Activated CD4-positive, alpha-beta T cell treated with anti-CD3 and anti-CD28 coated beads, Interleukin-2, amount 50 U/mL, for 1 hour (primary cell): ENCODE results near the gene HSPBP1.
A peak's percentile ranks its signal among the peaks of the same experiment; 100 is the strongest.

ENCODE experiments used
- DNase-seq: peaks from one replicate; pipeline ENCODE4 v3.0.0-alpha.2; 2020

Gene HSPBP1

GRCh38 chr19:55273978-55274707 is 5.8 kb downstream of the HSPBP1 start:
- DNase-seq: no peak

- no peak for DNase-seq
Observed at GRCh38 chr19:55272142-55272541, 7.8 kb downstream of the HSPBP1 start.

DNA sequence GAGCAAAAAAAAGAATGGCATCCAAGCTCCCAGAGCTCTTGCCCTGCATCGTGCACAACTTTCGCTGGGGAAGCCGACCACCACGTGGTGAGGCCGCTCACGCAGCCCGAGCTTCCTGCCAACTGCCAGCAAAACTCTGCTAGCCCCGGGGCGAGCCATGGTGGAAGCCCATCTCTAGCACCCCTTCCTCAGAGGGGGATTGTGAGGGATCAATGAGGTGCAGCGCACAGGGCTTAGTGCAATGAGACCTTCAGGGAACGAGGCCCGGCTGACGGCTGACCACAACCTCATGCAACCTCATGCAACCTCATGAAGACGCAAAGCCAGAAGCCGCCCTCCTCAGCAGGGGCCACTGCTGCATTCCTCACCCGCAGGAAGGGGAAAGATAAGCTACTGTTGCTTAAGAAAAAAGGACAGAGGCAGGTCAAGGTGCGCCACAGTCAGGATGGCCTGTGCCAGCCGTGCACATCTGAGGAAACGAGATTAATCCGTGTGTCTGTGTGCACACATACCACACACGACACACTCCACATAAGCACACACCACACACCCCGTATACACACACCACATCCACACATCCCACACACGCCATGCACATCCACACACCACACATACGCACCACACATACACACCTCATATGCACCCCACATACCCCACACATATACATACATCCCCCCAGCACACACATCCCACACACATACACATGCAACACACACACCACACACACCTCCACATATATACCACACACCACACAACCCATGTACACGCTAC is 9.6 kb downstream of the HSPBP1 start:
- no peak for DNase-seq

DNA sequence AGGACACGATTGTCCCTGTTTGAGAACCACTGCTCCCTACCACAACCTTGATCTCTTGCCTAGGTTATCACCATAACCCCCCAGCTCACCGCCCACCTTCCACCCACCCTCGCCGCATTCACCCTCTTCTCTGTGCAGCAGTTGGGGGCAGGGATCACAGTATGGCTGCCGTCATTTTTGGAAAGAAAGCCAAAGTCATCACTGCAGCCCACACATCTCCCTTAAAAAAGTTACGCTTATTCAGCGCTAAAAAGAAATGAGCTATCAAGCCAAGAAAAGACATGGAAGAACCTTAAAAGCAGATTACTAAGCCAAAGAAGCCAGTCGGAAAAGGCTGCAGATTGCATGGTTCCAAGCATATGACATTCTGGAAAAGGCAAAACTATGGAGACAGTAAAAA is 10.6 kb downstream of the HSPBP1 start:
- DNase-seq: no peak

DNA sequence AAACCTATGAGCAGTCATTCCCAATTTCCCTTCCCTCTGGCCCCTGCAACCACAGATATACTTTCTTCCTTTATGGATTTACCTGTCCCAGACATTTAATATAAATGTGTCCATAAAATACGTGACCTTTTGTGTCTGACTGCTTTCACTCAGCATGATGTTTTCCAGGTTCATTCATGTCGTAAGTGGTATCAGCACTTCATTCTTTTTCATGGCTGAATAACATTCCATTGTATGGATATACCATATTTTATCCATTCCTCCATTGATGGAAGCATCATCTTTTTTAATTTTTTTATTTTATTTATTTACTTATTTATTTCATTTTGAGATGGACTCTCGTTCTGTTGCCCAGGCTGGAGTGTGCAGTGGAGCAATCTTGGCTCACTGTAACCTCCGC is 13.1 kb downstream of the HSPBP1 start:
- no peak for DNase-seq

GRCh38 chr19:55266404-55266803 is 13.5 kb downstream of the HSPBP1 start:
- no peak for DNase-seq

DNA sequence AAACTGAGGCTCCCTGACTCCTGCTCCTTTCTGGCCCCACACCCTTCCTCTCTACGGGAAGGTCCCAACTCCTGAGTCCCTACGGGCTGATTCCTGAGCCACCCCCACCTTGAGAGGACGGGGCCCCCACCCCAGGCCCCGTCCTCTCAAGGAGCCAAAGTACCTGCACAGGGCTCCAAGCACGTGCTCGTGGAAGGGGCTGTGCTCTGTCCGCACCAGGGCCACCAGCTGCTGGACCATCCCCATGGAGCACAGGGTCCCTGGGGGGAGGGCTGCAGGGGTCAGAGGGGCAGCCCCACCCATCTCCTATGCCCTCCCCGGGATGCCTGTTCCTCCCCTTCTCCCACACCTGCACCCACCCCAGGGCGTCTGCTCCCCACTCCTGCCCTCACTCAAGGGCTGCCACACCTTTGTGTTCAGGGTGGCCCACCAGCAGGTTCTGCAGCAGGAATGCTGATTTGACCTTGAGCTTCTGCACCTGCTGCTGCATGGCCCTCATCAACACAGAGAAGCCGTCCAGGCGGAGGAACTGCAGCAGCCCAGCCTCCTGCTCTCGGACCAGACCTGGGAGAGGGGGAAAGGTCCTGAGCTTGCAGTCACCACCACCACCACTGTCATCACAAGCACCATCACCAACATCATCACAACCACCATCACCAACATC is 14.1 kb downstream of the HSPBP1 start:
- no peak for DNase-seq

DNA sequence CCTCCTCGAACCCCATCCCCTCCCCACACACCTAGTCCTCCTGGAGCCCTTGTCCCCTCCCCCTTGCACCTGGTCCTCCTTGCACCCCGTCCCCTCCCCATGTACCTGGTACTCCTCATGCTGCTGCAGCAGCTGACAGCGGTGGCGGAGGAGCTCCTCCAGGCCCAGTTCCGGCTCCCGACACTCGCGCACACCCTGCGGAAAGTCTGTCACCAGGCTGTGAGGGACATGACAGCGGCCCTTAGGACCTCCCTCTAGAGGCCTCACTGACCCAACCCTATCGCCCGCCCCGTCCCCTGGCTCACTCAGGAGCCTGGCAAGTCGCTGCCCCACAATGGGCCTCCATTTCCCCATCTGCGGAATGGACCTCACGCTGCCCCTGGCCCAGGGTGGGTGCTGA is 14.7 kb downstream of the HSPBP1 start:
- no peak for DNase-seq

GRCh38 chr19:55264531-55264930 is 15.4 kb downstream of the HSPBP1 start:
- no peak for DNase-seq

DNA sequence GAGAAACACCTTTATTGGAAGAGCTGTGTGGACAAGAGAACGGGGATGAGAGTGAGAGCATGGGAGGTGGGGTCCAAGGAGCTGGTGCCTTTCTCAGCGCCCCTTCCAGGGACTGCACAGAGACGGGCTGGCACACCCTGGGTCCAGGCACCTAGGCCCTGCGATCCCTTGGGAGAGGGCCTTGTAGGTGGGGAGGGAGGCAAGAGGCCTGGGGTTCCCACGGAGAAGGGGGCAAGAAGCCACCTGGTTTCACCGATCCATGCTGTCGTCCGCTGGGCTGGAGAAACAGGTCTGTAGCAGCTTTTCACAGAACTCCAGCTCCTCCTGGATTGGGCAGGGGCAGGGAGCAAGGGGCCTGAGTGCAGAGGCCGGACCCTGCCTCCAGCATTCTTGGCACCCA is 17.6 kb downstream of the HSPBP1 start:
- DNase-seq: no peak

DNA sequence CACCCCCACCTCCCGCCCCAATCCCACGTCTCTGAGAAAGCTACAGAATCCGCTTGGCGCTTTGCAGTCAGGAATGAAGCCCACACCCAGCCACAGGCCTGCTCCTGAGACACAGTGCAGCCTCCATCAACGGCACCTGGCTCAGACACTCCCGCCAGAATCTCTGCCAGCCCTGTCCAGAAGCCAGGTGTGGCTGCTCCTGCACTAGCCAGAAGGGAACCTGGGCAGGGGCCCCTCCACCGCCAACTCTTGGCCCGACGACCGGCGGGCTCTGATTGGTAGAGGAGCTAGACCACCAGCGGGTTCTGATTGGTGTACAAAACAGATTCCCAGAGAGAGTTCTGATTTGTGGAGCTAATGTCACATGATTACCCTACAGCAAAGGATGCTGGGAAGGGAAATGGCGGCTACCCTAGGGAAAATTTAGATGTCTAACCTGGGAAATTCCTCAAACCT is 18.2 kb downstream of the HSPBP1 start:
- DNase-seq: no peak

GRCh38 chr19:55259540-55260210 is 20.2 kb downstream of the HSPBP1 start:
- DNase-seq: no peak

GRCh38 chr19:55258828-55259539 is 20.9 kb downstream of the HSPBP1 start, which contains the start of gene PPP6R1:
PPP6R1 (minus strand) TSS chr19:55259017; CDS start chr19:55247103, 11,914 bp downstream.
- DNase-seq: peak; percentile 91

- DNase-seq: peak; percentile 31
Observed at GRCh38 chr19:55258476-55258827, 21.5 kb downstream of the HSPBP1 start.

GRCh38 chr19:55257461-55258420 is 22.2 kb downstream of the HSPBP1 start:
- peak; percentile 27 for DNase-seq

DNA sequence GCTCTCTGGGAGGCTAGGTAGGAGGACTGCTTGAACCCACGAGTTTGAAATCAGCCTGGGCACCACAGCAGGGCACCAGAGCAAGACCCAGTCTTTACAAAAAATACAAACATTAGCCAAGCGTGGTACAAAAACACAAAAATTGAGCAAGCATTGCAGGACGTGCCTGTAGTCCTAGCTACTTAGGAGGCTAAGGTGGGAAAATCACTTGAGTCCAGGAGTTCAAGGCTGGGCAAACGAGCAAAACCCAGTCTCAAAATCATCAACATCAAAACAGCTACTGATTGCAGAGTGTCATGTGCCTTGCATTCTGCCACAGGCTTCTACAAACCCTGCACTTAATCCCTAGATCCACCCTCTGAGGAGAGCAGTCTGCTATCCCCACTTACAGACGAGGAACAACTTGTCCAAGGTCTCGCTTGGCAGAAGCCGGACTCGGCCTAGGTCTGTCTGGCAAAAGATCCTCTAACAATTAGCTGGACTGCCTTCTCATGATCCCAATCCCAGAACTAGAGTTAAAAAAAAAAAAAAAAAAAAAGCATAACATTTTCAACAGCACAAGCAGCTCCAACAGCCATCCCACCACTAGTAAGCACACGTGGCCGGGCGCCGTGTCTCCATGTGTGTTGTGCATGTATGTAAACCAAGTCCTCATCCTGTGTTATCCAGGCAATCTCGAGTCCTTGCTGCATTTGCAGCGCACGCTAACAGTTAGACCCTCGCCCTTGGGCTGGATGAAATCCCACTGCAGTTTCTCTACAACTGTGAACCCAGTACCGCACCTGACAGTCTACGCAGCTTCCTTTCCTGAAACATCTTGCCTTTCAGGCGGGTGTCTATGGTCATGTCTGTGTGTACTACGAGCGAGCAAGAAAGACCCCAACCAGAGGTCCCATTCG is 23.1 kb downstream of the HSPBP1 start:
- no peak for DNase-seq

DNA sequence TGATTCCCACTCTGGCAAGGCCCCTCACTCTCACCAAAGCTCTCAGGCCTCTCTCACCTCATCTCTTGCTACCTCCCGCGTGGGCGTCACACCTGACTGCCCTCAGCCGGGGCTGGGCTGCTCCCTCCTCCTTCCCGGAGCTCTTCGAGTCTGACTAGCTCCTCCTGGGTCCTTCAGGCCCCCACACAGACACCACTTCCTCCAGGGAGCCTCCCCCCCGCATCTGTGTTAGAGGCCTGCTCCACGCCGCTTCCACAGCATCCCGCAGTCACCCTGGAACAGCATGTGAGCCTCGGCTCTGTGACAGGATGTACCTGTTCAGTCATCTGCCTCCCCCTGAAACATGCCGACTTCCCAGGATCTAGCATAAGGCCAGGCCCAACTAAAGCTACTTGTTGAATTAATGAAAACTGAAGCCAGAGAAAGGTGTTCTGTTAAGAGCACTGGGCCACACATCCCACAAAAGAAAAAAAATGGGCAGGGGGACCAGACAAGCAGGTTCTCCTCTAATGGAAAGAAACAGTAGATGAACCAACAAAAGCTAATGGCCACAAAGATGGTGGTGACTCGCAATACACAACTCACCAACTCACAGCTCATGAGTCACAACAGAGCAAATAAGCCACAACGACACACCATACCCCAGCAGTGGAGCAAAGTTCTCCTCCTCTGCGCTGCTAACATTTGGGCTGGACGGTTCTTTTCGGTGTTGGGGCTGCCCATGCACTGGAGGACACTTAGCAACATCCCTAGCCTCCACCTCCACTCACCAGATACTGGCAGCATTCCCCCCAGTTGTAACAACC is 24.1 kb downstream of the HSPBP1 start:
- peak; percentile 35 for DNase-seq

DNA sequence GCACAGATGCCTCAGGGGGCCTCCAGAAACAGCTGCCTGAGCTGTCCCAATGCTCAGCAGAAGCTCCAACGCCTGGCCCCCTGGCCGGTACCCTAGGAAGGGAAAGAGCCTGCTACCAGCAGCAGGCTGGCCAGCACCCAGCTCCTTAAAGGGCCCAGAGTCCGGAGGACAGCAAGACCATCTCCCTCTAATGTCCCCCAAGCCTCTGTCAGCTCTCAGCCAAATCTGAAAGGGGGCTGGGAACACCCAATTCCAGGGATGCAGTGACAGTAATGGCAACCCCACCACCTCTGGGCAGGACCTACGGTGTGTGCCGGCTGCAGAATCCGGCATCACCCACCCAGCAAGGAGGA is 25.3 kb downstream of the HSPBP1 start:
- DNase-seq: no peak

DNA sequence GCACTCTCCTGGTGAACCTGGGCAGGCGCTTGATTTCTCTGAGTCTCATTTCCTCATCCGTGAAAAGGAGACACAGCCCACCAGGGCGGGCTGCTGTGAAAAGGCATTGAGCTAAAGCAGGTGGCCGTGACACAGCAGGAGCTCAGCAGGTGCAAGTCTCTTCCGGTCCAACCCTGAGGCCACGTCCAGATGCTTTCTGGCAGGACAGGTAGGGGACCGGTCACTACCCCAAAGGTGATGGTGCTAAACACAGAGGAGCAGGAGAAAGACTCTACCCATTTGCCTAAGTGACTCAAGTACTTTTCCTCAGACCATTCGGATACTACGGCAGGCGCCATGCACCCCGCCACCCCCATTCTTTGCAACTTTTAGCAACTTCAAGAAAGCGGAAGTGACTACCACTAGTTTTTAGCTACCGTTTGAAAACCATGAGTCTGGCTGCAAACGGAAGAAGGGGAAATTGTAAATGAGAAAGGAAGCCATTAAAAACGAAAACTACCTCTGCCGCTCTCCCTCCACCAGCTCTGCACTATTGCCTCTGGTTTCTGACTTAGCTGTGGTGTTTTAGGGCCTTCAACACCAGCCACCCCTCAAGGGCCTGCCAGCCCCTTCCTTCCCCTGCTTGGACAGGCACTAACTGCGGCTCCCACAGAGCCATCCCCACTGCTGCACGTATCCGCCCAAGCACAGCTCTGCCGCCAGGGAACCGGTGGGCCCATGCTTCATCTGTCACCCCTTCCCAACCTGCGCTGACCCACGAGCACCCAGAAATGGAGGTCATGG is 25.9 kb downstream of the HSPBP1 start:
- peak; percentile 56 for DNase-seq
